HG03060 (cell line): ENCODE results near the gene EPB41L4A.

Experiments used
- ATAC-seq: cut with Tn5 transposase; IDR thresholded peaks from one replicate; pipeline ENCODE4 v1.9.1; 2021; ENCODE audit warnings: low read depth, moderate number of reproducible peaks; ENCODE audit not compliant: unreplicated experiment

EPB41L4A gene

DNA sequence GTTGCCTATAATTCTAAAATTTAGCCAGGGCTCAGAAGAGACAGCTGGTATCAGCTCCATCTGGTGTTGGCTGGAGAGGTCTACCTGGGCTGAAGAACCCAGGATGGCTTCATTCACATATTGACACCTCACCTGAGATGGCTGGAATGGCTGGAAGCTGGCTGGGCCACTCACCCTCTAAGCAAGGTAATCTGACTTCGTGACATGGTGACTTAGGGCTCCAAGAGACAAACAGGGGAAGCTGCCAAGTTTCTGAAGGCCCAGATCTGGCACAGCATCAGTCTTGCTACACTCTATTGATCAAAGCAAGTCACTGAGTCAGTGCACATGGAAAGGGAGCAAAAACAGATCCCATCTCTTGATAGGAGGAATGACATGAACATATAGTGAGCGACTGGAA, 102.3 kb downstream of the EPB41L4A start:
- no peak for ATAC-seq

DNA sequence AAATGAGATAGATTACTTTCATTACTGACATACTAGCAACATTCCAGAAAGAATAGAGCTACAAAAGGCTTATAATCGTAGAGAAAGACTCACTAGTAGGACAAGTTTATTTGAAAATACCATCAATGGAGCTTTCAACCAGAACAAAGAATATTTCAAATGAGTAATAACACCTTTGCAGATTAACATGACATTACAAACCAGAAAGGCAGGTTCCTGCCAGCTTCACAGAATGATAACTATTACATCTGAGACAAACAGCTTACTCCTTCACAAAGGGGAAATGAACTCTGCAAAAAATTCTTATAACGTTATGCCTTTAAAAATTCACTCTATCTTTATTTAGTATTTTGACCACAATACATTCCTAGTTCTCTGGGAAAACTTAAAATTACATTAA, 103.1 kb downstream of the EPB41L4A start:
- no peak for ATAC-seq

DNA sequence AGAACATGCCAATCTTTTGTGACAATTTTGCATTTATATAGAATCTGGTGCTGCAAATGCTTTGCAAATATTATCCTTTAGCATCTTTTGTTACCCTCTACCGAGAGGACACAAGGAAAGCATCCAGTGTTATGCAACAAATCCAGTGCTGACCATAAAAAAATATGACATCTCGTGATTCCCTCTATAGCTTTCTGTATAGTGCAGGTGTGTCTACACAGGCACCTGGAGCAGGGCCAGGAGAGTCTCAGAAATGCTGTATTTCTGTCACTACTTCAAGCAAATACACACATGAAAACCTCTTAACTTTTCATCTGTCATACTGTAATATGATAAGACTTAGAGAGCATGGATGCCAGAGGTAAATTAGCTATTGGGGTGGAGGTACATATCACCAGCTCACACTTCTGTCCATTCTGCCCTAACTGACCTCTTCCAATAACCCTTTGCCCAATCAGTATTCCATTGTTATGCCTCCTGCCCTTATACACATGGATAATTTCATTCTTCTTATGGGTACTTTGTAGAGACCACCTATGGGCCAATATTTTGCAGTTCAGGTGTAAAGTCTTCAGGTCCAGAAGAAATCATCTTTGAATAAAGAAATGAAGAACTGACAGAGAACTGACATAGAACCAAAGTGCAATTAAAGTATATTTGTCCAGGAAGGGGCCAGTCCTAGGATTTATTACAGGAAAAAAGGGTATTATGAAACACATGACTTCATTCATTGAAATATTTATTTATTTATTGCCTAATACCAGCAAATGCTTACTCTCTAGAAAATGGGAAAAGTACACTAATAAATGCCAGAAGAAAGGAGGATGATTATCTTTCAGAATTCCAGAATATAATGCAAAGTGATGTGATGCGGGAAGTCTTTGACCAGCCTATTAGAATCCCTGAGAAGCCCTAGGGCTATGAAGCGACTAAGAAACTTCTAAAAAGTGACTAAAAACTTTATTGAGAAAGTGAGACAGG, 106.5 kb downstream of the EPB41L4A start:
- ATAC-seq = no peak

DNA sequence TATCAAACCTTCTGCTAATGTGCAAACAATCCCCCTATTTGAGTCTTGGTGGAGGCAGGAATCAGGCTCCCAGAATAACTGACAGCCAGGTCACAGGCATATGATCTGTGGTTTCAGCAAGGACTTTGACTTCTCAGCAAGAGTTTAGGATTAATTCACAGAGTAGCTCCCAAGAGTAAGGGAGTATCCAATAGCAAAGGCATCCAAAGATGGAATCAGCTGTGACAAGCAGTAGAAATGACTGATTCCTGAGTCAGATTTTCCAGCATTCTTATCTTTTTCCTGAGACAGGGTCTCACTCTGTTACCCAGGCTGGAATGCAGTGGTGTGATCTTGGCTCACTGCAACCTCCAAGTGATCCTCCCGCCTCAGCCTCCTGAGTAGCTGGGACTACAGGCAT, 108.3 kb downstream of the EPB41L4A start:
- no peak for ATAC-seq

DNA sequence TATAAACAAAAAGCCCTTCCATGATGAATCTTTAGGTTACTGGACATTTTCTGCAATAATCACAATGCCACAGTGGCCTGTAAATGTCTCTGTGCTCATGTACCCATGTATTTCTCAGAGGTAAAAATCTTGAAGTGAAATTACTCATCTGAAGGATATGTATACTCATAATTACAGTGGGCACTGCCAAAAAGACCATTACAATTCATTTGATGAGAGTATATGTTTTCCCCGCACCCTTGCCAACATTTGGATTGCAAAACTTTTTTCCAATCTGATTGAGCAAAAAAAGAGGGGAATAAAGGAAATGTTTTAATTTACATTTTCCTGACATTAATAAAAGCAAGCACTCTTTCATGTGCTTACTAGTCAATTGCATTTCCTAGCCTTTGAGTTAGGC, 110.5 kb downstream of the EPB41L4A start:
- ATAC-seq = no peak

DNA sequence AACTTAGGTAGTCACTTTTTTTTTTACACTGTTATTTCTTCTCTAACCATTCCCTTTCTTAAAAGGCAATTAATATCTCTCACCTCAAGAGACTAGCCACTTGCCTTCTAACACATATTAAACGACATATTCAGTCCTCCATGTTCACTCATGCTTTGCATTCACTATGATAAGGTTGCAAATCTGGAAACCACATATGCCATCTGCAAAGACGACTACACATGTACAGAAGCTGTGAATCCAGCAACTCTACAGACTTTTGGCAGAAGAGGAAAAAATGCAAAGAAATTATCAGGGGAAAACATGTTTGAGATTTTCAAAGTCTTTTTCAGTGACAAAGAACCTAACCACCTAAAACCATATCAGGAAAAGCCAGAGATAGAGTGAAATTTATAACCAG, 112.1 kb downstream of the EPB41L4A start:
- no peak for ATAC-seq

DNA sequence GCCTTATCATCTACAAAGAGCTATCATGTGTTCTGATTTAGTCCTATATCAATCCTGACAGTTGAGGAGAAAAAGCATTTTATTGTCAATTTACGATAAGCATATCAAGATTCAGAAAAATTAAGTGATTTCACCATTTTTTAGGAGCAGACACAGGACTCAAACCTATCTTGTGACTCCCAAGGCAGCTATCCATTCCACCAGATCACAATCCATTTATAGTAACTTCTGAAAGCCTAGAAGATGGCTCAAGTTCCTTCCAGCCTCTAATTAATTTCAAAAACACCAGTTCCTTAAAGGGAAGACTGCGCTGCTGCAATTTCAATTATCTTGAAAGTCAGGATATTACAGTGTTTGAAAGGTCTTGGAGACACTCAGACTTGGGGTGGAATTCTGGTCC, 114.3 kb downstream of the EPB41L4A start:
- no peak for ATAC-seq

DNA sequence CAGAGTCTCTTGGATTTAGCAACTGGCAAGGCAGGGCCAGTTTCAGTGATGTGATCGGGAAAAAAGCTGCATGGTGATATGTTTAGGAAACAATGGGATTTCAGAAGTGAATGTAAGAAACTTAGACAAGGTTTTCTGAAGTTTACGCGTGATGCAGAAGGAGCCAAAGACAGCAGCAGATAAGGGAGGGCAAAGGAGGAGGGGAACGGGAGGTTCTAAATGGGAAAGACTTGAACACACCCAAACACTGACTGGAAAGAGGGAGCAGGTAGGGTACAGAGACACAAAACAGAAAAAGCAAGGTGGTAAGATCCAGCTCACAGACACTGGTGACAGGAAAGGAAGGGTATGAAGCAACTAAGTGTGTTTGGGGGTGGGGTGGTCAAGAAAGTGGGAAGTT, 115.4 kb downstream of the EPB41L4A start:
- no peak for ATAC-seq

DNA sequence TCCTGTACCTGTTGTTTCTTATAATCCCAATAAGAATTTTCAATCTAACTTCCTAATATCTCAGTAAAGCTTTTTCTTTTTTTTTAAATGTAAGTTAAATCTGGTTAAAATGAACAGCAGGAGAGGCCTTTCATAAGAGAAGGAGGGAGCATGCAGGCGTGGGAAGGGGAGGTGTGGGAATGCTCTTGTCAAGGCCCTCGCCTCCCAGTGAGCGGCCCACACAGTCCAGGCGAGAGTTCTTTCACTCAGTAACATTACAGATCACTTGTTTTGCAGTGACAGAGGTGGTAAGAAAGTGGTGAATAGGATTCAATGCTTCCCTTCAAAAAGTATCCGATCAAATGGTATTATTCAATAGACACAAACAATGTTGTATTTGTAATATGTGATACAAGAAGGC, 125.0 kb downstream of the EPB41L4A start:
- ATAC-seq = no peak

DNA sequence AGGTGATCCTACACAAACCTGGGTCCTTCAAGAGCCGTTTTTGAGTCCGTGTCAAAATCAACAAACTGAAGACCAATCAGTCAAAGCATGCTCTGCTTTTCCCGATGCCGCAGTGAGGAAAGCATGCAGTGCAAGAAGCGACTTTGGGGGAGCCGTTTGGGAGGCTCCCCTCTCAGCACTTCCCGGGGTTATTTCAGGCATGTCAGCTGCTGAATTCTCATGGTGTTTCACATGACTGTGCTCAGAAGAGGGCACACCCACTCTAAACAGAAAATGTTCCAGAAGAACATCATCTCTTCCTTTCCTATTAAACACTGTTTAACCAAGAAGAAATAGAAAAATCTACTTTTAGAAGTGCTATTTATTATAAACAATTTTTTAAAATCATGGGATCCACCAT, 125.5 kb downstream of the EPB41L4A start:
- no peak for ATAC-seq

DNA sequence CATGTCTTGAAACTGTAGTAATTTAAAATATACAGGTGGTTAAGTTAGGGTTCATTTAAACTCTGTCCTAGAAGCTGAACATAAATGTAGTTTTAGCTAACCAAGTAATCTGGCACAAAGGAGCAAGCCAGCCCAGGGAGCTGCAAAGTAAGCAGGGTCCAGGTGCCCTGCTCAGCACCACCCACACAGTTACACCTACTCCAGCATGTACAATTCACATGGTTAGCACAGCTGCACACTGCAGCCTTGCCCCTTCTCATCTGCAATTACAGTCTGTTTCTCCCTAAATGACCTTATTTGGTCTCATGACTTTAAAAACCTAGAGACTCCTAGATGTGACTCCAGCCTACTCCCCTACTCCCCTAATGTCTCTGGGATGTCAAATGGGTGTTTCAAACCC, 128.4 kb downstream of the EPB41L4A start:
- no peak for ATAC-seq

DNA sequence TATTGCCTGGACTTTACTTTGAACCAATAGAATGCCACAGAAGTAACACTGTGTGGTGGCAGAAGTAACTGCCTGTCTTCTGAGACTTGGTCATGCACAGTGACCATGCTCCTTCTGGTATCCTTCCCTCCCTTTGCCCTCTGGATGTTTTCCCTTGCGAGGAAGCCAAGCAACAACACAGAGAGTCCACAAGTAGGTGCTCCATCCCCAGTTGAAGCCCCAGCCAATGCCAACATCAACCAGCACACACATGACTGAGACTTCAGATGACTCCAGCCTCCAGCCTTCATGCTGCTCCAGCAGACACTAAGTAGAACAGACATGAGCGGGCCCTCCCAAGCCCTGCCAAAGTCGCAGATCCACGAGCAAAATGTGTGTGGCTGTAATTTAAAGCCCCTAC, 129.6 kb downstream of the EPB41L4A start:
- ATAC-seq = no peak

DNA sequence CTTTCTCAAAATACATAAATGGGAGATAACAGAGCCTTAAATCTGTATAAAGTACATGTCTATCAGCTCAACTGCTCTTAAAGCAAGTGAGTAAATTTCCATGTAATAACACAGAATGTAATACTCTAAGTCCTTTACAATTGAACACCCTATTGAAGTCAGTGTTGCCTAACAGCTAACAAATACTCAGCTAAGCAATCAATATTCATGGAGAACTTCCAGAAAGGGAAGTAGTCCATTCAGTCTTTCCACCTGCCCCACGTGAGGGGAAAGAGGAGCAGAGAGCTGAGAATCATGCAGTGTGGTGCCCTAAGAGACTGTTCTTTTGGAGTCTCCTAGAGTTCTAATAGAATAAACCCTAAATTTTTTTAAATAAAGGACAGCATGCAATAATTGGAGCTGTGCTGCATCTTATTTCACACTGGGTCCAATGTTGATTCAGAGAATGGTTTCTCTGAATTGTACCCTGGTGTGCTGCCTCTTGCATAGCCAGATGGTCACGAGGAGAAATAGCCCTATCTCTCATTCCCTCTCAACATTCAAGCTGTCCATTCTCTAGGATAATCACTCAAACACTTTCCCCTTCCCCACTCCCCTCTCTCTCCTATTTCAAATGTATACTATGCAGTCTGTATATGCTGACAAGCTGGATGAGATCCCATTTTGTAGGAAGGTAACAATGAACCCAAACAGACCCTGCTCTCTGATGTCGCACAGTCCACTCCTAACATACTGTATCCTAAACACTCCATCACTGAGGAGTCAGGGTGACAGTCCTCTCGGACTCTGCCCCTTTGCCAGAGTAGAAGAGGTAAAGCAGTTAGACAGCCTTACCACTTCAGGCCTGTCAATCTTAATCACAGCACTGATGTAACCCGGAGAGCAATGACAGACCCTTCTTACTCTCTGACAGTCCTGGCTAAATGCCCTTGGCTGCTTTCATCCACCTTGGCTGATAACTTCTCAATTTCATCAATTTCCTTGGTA, 134.8 kb downstream of the EPB41L4A start:
- no peak for ATAC-seq

DNA sequence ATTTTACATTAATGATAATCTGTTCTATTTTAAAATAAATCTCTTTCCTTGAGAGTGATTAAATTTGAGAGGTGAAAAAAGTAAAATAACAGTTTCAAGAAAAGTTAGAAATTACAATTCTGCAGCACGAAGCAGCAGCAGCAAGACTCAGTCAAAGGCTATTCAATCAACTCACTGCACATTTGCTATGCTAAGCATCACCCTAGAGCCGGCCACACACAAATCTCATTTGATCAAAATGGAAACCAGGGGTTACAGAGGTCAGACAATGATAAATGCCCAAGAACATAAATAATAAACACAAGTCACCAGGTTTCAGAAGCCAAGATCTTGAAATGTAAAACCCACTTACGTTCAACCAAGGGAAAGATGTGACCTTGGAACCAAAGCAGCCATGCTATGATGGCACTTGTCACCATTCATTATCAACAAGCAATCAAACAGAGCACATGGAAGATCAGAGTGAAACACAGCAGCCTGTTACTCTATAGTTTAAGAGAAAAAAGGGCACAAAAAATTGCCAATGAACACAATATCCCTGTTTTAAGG, 136.0 kb downstream of the EPB41L4A start:
- ATAC-seq = no peak

DNA sequence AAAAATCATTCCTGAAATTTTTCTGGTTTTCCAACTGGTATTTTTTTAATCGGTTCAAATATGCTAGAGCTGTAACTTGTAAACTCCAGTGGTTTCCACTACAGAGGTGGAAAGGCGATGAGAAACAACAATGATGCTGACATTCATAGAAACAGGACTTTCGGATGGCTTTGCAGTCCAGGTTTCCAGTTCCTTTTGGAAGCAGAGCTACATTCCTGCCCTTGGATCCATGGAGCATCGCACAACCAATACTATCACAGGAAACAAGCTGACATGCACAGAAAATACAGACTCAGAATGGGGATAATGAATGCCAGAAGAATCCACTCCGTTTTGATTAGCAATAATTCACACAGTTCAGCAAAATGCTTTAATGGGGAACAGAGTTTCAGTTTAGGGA, 140.0 kb downstream of the EPB41L4A start:
- no peak for ATAC-seq

DNA sequence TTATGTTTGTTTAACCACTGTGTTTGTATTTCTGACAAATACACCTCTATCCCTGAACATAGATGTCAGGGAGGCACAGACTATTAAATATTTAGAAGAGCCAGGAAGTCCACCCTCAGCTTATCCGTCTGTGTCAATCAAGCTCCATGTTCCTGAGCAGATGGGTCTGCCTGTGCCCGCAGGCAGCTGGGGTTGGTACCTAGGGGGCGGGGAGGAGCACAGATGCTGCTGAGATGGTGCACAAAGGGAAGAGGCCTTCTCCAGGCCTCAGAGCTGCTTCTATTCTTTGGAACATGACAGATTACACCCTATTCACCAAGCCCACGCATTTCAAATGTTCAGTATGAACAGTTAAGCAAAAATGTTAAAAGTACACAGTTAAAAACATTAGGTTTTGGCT, 142.1 kb downstream of the EPB41L4A start:
- no peak for ATAC-seq

DNA sequence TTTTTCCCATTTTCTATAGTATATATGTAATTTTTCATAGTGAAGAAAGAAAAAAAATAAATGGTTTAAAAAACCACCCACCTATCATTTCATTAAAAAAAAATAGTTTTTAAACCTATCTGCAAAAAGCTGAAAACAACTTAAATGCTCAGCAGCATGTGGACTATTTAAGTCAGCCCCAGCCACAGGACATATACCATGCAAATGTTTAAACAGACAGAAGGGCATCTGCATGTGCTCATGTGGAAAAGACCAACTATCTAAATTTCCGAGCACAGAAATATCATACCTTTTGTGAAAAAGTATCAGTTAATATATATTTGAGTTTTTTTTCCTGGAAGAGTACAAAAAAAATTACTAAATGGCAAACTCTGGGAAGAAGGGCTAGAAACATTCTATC, 143.4 kb downstream of the EPB41L4A start:
- no peak for ATAC-seq

DNA sequence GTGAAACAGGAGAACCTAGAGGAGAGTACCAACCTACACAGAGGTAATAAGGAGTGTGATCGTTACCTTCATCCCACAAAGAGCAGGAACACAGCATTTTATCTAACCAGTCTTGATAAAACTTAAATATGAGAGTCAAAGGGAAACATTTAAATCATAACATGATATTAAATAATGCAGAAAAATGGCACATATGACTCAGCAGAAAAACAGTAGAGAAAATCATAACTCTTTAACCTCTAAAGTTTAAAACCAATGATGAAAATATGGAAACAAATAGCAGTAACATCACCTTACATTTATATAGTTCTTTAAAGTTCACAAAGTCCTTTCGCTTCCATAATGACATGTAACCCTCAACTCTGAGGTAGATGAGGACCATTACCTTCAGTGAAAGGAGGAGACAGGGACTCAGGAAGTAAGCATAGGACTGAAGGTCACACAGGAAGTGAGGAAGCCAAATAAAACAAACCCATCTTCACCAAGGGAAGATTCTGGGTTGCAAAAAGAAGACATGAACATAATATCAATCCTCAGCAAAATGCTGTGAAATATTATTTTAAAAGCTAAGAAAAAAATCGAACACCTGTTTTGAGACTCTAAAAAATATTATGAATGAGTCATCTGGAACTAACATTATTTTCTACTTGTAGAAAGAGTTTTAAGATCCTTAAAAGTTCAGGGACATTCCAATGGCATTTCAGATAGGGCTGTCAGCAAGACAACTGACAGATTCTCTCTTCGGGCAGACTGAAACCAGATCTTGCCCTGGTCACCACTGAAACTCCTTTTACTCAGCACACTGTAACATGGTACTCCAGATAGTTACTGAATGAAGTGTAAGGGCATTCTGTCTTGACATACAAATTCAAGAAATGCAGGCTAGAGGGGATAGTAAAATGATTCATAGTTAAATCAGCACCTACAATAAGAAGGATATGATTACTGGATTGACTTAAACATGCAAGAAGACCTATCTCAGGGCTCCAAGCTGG, 148.5 kb downstream of the EPB41L4A start:
- ATAC-seq = no peak

DNA sequence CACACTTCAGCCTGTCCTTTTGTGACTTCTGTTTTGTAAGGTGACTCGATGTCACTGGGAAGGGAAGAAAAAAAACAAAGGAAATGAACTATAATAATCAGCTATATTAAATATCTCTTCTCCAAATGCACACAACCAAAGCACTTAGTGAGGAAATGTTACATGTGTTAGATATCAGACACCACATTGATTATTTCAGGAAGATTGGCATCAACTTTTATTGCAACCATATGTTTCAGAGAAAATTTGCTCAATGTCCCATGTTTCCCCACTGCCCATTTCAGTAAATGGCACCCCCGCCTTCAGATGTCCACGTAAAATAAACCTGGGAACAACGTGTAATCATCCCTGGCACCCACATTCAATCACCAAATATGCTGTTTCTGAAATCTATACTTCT, 151.8 kb downstream of the EPB41L4A start:
- ATAC-seq = no peak

DNA sequence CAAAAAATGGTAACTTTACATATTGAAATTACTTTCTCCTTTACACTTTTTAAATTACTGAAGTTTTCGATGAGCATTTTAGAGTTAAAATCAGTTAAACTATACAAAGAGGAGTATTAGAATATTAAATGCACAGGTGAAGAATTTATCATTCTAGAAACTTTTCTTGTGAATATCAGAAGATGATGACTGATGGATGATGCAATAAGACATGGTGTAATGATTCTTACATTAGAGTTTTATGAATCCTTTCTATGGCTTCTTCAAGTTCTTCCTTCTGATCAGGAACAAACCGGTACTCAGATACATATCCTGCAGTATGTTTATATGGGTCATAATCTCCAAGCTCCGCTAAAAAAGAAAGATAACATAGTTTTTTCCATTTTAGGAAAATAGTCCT, 154.4 kb downstream of the EPB41L4A start:
- ATAC-seq = no peak
